OCI-LY3 (cell line): Measurements from ENCODE around the gene RBM19.

Experiments used
- H2AFZ ChIP-seq: fragments of 200-600, 300-600 bp; shearing (Covaris generic); 2 replicates; pipeline ENCODE4 v1.6.0; 2014; ENCODE audit warnings: antibody characterized with exemption, low read depth, low read length
- H3K27ac ChIP-seq: fragments of 200-600, 300-600 bp; sonication (generic); 2 replicates; pipeline ENCODE4 v1.5.1; 2014; ENCODE audit warnings: mild to moderate bottlenecking, low read length, moderate library complexity, mixed read lengths
- H3K27me3 ChIP-seq: fragments of 200-600, 300-600 bp; sonication (generic); 2 replicates; pipeline ENCODE4 v1.6.1; 2014; ENCODE audit warnings: low read depth, low read length, mixed read lengths
- H3K36me3 ChIP-seq: fragments of 200-600, 300-600 bp; sonication (generic); replicated peaks from 2 replicates; pipeline ENCODE3; 2014; ENCODE audit warnings: low read depth, low read length, mixed read lengths
- H3K4me1 ChIP-seq: fragments of 300-600, 200-600 bp; sonication (generic); 2 replicates; pipeline ENCODE4 v1.6.1; 2014; ENCODE audit warnings: low read length, mixed read lengths
- H3K4me2 ChIP-seq: fragments of 200-600, 300-600 bp; sonication (generic); 2 replicates; pipeline ENCODE4 v1.6.1; 2014; ENCODE audit warnings: low read length, mixed read lengths
- H3K4me3 ChIP-seq: fragments of 300-600, 200-600 bp; sonication (generic); 2 replicates; pipeline ENCODE4 v1.5.1; 2014; ENCODE audit warnings: antibody characterized with exemption, mild to moderate bottlenecking, low read length, moderate library complexity
- H3K79me2 ChIP-seq: fragments of 300-600, 200-600 bp; shearing (Covaris generic); 2 replicates; pipeline ENCODE4 v1.6.1; 2014; ENCODE audit warnings: mild to moderate bottlenecking, low read length, mixed read lengths
- H3K9ac ChIP-seq: fragments of 300-600, 200-600 bp; shearing (Covaris generic); 2 replicates; pipeline ENCODE4 v1.6.0; 2014; ENCODE audit warnings: mild to moderate bottlenecking, low read length, moderate library complexity
- H3K9me3 ChIP-seq: fragments of 200-600, 300-600 bp; shearing (Covaris generic); 2 replicates; pipeline ENCODE4 v1.6.1; 2014; ENCODE audit warnings: low read length, mixed read lengths; ENCODE audit not compliant: insufficient read depth
- H4K20me1 ChIP-seq: fragments of 200-600, 300-600 bp; sonication (generic); 2 replicates; pipeline ENCODE4 v1.6.1; 2016; ENCODE audit warnings: low read length, mixed read lengths; ENCODE audit not compliant: insufficient read depth
- CTCF ChIP-seq: fragments of 200-600, 300-600 bp; sonication (generic); IDR thresholded peaks from 2 replicates; pipeline ENCODE4 v1.5.1; 2014; ENCODE audit warnings: antibody characterized with exemption, low read length, low read depth
- EZH2phosphoT487 ChIP-seq: fragments of 200-600 bp; shearing (Covaris generic); IDR thresholded peaks from 2 replicates; pipeline ENCODE4 v1.6.1; 2018; ENCODE audit warnings: antibody characterized with exemption, mixed run types, low read depth

RBM19 gene

DNA sequence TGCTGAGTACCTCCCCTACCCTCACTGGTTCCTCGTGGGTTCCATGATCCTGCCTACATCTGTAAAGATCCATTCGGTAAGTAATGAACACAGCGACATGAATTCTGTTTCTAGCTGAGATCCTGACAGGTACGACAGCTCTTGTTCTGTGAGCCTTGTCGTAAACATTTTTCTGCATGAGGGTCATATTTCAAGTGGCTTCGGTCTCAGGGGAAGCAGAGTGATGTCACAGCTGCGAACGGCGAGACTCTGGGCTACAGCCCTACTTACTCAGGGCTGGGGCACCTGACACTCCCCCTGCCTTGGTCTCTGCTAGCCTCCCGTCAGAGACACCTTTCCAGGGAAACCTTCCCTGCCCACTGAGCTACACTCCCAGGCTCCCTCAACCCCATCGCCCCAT lies 85.8 kb downstream of the RBM19 start:
- no peaks in the 10 kb centered on the region for H3K9me3 ChIP-seq
- H3K27me3 ChIP-seq, result no peaks in the 10 kb centered on the region
- no peak overlapping the region for H3K4me3 ChIP-seq
- H3K4me1 ChIP-seq, result no peaks in the 10 kb centered on the region
- no peak overlapping the region for H3K9ac ChIP-seq
- H3K27ac ChIP-seq, result no peak overlapping the region
- no peak for TF ChIP-seq CTCF
- TF ChIP-seq EZH2phosphoT487, result no peak
- no peaks in the 10 kb centered on the region for H3K79me2 ChIP-seq
- H3K36me3 ChIP-seq, result no peaks in the 10 kb centered on the region
- H2AFZ ChIP-seq, result no peak overlapping the region
- H3K4me2 ChIP-seq, result no peak overlapping the region
- H4K20me1 ChIP-seq, result no peaks in the 10 kb centered on the region

- Histone ChIP-seq H3K9me3 (no peaks in the 10 kb centered on the region), H3K36me3 (no peaks in the 10 kb centered on the region), H2AFZ (no peak overlapping the region), H3K79me2 (no peaks in the 10 kb centered on the region), H3K4me1 (no peaks in the 10 kb centered on the region), H4K20me1 (no peaks in the 10 kb centered on the region), H3K4me2 (no peak overlapping the region), H3K27me3 (no peaks in the 10 kb centered on the region), H3K27ac (no peak overlapping the region), H3K4me3 (no peak overlapping the region), H3K9ac (no peak overlapping the region)
- TF ChIP-seq EZH2phosphoT487 (no peak), CTCF (no peak)
Measured at GRCh38 chr12:113879658-113880057, 86.5 kb downstream of the RBM19 start.

- no peaks in the 10 kb centered on the region for H3K9me3 ChIP-seq
- no peak overlapping the region for H3K4me3 ChIP-seq
- H3K9ac ChIP-seq, result no peak overlapping the region
- no peaks in the 10 kb centered on the region for H3K27me3 ChIP-seq
- no peak overlapping the region for H3K27ac ChIP-seq
- no peaks in the 10 kb centered on the region for H3K79me2 ChIP-seq
- H2AFZ ChIP-seq, result no peak overlapping the region
- H3K4me2 ChIP-seq, result no peak overlapping the region
- no peak for TF ChIP-seq CTCF
- TF ChIP-seq EZH2phosphoT487, result no peak
- H4K20me1 ChIP-seq, result no peaks in the 10 kb centered on the region
- H3K4me1 ChIP-seq, result no peaks in the 10 kb centered on the region
- H3K36me3 ChIP-seq, result peaks cover 3% of the 10 kb centered on the region
Measured at GRCh38 chr12:113877607-113878006, 88.5 kb downstream of the RBM19 start.

GRCh38 chr12:113876160-113876559 lies 90.0 kb downstream of the RBM19 start:
- no peak overlapping the region for H3K9ac ChIP-seq
- no peaks in the 10 kb centered on the region for H4K20me1 ChIP-seq
- H3K9me3 ChIP-seq, result no peaks in the 10 kb centered on the region
- no peak overlapping the region for H3K4me3 ChIP-seq
- peaks cover 3% of the 10 kb centered on the region for H3K36me3 ChIP-seq
- TF ChIP-seq CTCF (no peak), EZH2phosphoT487 (no peak)
- no peak overlapping the region for H2AFZ ChIP-seq
- no peaks in the 10 kb centered on the region for H3K4me1 ChIP-seq
- H3K27me3 ChIP-seq, result no peaks in the 10 kb centered on the region
- no peaks in the 10 kb centered on the region for H3K79me2 ChIP-seq
- no peak overlapping the region for H3K4me2 ChIP-seq
- H3K27ac ChIP-seq, result no peak overlapping the region
